Erythroblast (primary cell): ENCODE measurements around the gene MICAL2.

Experiments
- GATA1 ChIP-seq: IDR thresholded peaks from 2 replicates; pipeline ENCODE4 v1.6.1; 2011; ENCODE audit warnings: low read depth, mild to moderate bottlenecking, control low read depth, low read length, moderate library complexity
- POLR2A ChIP-seq: IDR thresholded peaks from 2 replicates; pipeline ENCODE4 v1.6.1; 2011; ENCODE audit warnings: mild to moderate bottlenecking, low read length

DNA sequence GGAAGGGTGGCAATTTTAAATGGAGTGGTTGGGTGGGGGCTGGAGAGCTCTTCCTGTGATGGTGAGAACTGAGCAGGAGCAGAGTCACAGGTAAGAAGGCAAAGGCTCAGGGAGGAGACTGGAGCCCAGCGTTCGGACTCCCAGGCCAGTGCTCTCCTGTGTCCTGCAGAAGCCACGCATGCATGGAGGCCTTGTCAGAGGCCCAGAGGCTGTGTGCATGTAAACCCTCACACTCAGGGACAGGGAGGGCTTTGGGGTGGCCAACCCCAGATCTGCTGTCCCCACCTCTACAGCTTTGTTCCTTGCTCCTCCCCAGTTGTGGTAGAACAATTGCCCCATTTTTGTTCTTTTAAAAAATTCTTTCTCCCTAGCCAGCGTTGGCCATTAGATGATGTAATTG, 136.6 kb downstream of the MICAL2 start:
- TF ChIP-seq POLR2A (no peak), GATA1 (no peak)
